ENCODE results near the gene NRBF2. TPM values are rescaled to one million over a fixed set of nuclear protein-coding genes. Genes with fewer than 3 reads are reported as not detected.

NRBF2 gene
- total RNA-seq, 1 experiment from 2014 or later: 22.1 TPM

GRCh38 chr10:63103971-63104409 is 29.1 kb upstream of the NRBF2 start:
- no peaks in the 10 kb centered on the region for H3F3A ChIP-seq (ENCODE audit: insufficient read depth, low read depth)
- H3K27me3 ChIP-seq (ENCODE audit: insufficient read depth, low read depth): no peaks in the 10 kb centered on the region
- H4K20me1 ChIP-seq (ENCODE audit: insufficient read depth): no peaks in the 10 kb centered on the region
- ChIA-PET CTCF (no interaction called here), POLR2A (ENCODE audit: unreplicated experiment) (no interaction called here)
- no peak overlapping the region for H3K4me2 ChIP-seq
- H3K9me2 ChIP-seq (ENCODE audit: insufficient read depth): no peaks in the 10 kb centered on the region
- no peaks in the 10 kb centered on the region for H3K79me2 ChIP-seq (ENCODE audit: low read depth)
- BruUV-seq (replicated peaks): no TSS peak
- no peak overlapping the region for H2AFZ ChIP-seq
- DNase-seq: no peak
- H3K36me3 ChIP-seq (ENCODE audit: low read depth): no peaks in the 10 kb centered on the region
- no peak overlapping the region for H3K27ac ChIP-seq
- no peaks in the 10 kb centered on the region for H3K9me3 ChIP-seq (ENCODE audit: insufficient read depth, low read depth)
- H3K4me3 ChIP-seq: no peak overlapping the region
- H3K4me1 ChIP-seq (replicated peaks; ENCODE audit: insufficient read depth): no peaks in the 10 kb centered on the region
- TF ChIP-seq, protein P1, sequence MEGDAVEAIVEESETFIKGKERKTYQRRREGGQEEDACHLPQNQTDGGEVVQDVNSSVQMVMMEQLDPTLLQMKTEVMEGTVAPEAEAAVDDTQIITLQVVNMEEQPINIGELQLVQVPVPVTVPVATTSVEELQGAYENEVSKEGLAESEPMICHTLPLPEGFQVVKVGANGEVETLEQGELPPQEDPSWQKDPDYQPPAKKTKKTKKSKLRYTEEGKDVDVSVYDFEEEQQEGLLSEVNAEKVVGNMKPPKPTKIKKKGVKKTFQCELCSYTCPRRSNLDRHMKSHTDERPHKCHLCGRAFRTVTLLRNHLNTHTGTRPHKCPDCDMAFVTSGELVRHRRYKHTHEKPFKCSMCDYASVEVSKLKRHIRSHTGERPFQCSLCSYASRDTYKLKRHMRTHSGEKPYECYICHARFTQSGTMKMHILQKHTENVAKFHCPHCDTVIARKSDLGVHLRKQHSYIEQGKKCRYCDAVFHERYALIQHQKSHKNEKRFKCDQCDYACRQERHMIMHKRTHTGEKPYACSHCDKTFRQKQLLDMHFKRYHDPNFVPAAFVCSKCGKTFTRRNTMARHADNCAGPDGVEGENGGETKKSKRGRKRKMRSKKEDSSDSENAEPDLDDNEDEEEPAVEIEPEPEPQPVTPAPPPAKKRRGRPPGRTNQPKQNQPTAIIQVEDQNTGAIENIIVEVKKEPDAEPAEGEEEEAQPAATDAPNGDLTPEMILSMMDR (conservative IDR thresholded peaks at IDR 0.05): no peak
- TF ChIP-seq EZH2 (IDR thresholded peaks at IDR 0.05; ENCODE audit: low read depth): no peak
- intact Hi-C loops (cut with micrococcal nuclease; ENCODE audit: unreplicated experiment): no loop called here

DNA sequence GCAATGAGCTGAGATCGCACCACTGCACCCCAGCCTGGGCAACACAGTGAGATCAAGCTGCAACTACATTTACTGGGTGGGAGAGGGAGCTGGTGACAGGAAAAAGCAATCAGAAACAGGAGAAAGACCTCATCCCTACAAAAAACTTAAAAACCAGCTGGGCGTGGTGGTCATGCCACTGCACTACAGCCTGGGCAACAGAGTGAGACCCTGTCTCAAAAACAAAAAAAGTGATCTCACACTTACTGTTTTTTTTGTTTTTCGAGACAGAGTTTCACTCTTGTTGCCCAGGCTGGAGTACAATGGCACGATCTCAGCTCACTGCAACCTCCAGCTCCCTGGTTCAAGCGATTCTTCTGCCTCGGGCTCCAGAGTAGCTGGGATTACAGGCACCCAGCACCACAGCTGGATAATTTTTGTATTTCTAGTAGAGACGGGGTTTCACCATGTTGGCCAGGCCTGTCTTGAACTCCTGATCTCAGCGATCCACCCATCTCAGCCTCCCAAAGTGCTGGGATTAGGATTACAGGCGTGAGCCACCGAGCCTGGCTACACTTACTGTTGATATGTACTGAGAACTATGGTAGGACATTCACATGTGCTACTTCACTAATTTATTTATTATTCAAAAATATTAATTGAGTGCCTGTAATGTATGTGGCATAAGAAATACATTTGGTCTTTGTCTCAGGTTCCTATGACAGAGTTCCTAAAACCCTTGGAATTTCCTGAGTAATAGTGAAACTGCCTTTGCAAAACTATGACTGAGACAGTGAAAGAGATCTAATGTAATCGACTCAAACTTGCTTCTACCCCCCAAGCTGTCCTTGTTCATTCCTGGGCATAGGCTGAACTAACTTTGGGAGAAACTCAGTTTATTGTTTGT is 27.7 kb upstream of the NRBF2 start:
- no peak overlapping the region for H2AFZ ChIP-seq
- no peak for DNase-seq
- ChIA-PET POLR2A (ENCODE audit: unreplicated experiment) (no interaction called here), CTCF (interaction anchor here (0.5 kb wide), 1 partner anchor 1146 kb away, joined by 4 read pairs; no protein-coding TSS in a partner anchor)
- no peak overlapping the region for H3K27ac ChIP-seq
- no peak for TF ChIP-seq EZH2 (IDR thresholded peaks at IDR 0.05; ENCODE audit: low read depth)
- TF ChIP-seq, protein P1 (conservative IDR thresholded peaks at IDR 0.05): no peak
- no TSS peak for BruUV-seq (replicated peaks)
- no peaks in the 10 kb centered on the region for H3F3A ChIP-seq (ENCODE audit: insufficient read depth, low read depth)
- H3K4me1 ChIP-seq (replicated peaks; ENCODE audit: insufficient read depth): no peaks in the 10 kb centered on the region
- H3K27me3 ChIP-seq (ENCODE audit: insufficient read depth, low read depth): no peaks in the 10 kb centered on the region
- no peaks in the 10 kb centered on the region for H3K9me3 ChIP-seq (ENCODE audit: insufficient read depth, low read depth)
- H3K4me2 ChIP-seq: 0 out of 2 replicates have a peak overlapping the region, but pooled peaks have one; percentile 4
- intact Hi-C loops (cut with micrococcal nuclease; ENCODE audit: unreplicated experiment): no loop called here
- H3K4me3 ChIP-seq: no peak overlapping the region
- no peaks in the 10 kb centered on the region for H3K79me2 ChIP-seq (ENCODE audit: low read depth)
- H3K36me3 ChIP-seq (ENCODE audit: low read depth): no peaks in the 10 kb centered on the region
- H4K20me1 ChIP-seq (ENCODE audit: insufficient read depth): no peaks in the 10 kb centered on the region
- H3K9me2 ChIP-seq (ENCODE audit: insufficient read depth): no peaks in the 10 kb centered on the region

DNA sequence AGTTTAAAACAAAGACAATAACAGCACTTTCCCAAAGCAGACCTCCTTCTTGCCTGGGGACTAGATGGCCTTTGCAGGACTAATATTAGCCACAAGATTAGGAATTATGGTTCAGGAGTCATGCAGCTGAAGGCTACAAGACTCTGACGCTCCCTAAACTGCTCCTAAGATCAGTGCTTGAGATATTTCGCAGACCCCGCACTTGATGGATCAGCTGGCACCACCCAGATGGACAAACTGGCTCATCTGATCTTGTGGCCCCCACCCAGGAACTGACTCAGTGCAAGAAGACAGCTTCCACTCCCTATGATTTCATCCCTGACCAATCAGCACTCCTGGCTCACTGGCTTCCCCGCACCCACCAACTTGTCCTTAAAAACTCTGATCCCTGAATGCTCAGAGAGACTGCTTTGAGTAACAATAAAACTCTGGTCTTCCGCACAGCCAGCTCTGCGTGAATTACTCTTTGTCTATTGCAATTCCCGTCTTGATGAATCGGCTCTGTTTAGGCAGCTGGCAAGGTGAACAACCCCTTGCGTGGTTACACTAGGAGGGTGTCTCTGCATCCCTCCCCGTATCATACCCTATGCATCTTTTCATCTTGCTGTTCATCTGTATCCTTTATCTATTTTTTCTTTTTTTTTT is 26.9 kb upstream of the NRBF2 start:
- no peaks in the 10 kb centered on the region for H3F3A ChIP-seq (ENCODE audit: insufficient read depth, low read depth)
- DNase-seq: no peak
- H2AFZ ChIP-seq: no peak overlapping the region
- CTCF ChIA-PET: no interaction called here
- no peak overlapping the region for H3K27ac ChIP-seq
- no peaks in the 10 kb centered on the region for H3K9me2 ChIP-seq (ENCODE audit: insufficient read depth)
- intact Hi-C loops (cut with micrococcal nuclease; ENCODE audit: unreplicated experiment): no loop called here
- H3K9me3 ChIP-seq (ENCODE audit: insufficient read depth, low read depth): no peaks in the 10 kb centered on the region
- H3K36me3 ChIP-seq (ENCODE audit: low read depth): no peaks in the 10 kb centered on the region
- no peaks in the 10 kb centered on the region for H3K79me2 ChIP-seq (ENCODE audit: low read depth)
- BruUV-seq (replicated peaks): no TSS peak
- H4K20me1 ChIP-seq (ENCODE audit: insufficient read depth): no peaks in the 10 kb centered on the region
- H3K27me3 ChIP-seq (ENCODE audit: insufficient read depth, low read depth): no peaks in the 10 kb centered on the region
- TF ChIP-seq EZH2 (IDR thresholded peaks at IDR 0.05; ENCODE audit: low read depth): no peak
- TF ChIP-seq, protein P1 (conservative IDR thresholded peaks at IDR 0.05): no peak
- 0 out of 2 replicates have a peak overlapping the region, but pooled peaks have one; percentile 4 for H3K4me2 ChIP-seq
- POLR2A ChIA-PET (ENCODE audit: unreplicated experiment): no interaction called here
- H3K4me3 ChIP-seq: no peak overlapping the region
- no peaks in the 10 kb centered on the region for H3K4me1 ChIP-seq (replicated peaks; ENCODE audit: insufficient read depth)
